ENCODE data around the gene C2orf49. TPM values are rescaled to one million over a fixed set of nuclear protein-coding genes. Genes with fewer than 3 reads are reported as not detected.

C2orf49 gene
- total RNA-seq, 1 experiment from 2014 or later: 24.8 TPM

DNA sequence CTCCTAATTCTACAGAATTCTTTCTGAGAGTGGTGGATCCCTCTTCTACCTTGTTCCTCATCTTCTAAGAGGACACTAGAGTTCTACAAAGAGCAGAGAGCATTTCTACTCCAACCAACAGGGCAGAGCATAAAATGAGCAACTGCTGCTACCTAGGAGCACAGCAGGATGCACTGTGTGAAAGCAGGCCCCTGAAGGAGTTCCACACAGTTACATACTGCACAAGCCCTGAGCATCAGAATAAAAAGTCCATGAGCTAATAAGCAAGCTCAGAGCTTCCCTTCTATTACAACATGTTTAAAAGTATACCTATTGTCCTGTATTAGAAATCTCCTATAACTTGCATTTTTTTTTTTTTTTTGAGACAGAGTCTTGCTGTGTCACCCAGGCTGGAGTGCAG is 53.1 kb downstream of the C2orf49 start:
- TF ChIP-seq EZH2 (IDR thresholded peaks at IDR 0.05; ENCODE audit: borderline replicate concordance, low read depth, low read length, poor library complexity, severe bottlenecking): no peak
- H3K27ac ChIP-seq (ENCODE audit: low read depth, low read length, poor library complexity, severe bottlenecking): no peak overlapping the region
- H3K27me3 ChIP-seq (replicated peaks; ENCODE audit: insufficient read depth, low read depth, low read length, poor library complexity): no peaks in the 10 kb centered on the region
- ChIA-PET POLR2A (ENCODE audit: low non-redundant PET) (no interaction called here), CTCF (interaction anchor here (0.6 kb wide), 1 partner anchor 165 kb away, joined by 3 read pairs; no protein-coding TSS in a partner anchor)
- H3K4me3 ChIP-seq (ENCODE audit: low read depth, low read length, poor library complexity, severe bottlenecking): no peak overlapping the region
- intact Hi-C loops (cut with micrococcal nuclease; ENCODE audit: unreplicated experiment): no loop called here
- H3K36me3 ChIP-seq (ENCODE audit: insufficient read depth, low read length, poor library complexity, severe bottlenecking): no peaks in the 10 kb centered on the region
- no peaks in the 10 kb centered on the region for H3K4me1 ChIP-seq (ENCODE audit: insufficient read depth, low read length, poor library complexity, severe bottlenecking)
- H3K9me3 ChIP-seq (ENCODE audit: low read depth, low read length, poor library complexity, severe bottlenecking): no peaks in the 10 kb centered on the region
- no TSS peak for BruUV-seq (replicated peaks)
- no peak for DNase-seq (ENCODE audit: low spot score)

DNA sequence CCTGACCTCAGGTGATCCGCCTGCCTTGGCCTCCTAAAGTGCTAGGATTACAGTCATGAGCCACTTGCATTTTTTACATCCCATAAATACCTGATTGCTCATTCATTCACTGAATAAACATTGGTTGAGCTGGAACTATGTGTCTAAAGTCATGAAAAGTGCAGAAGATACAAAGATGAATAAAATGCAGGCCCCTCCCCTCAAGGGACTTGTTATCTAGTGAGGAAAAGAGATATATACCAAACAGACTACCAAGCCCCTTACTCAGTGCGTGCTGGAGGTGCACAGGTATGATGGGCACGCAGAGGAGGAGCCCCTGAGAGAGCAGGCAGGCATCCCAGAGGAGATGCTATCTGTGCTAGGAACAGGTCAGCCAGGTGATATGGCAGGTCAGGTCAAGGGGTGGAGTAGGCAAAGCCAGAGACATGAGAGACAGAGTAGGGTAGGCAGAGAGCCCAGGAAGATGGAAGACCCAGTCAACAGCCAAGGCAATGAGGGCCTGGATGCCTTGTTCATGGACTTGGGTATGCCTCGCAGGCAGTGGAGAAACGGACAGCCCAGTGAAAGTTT is 53.8 kb downstream of the C2orf49 start:
- ChIA-PET POLR2A (ENCODE audit: low non-redundant PET) (no interaction called here), CTCF (interaction anchor here (0.6 kb wide), 1 partner anchor 164 kb away, joined by 3 read pairs; no protein-coding TSS in a partner anchor)
- TF ChIP-seq, protein P1, sequence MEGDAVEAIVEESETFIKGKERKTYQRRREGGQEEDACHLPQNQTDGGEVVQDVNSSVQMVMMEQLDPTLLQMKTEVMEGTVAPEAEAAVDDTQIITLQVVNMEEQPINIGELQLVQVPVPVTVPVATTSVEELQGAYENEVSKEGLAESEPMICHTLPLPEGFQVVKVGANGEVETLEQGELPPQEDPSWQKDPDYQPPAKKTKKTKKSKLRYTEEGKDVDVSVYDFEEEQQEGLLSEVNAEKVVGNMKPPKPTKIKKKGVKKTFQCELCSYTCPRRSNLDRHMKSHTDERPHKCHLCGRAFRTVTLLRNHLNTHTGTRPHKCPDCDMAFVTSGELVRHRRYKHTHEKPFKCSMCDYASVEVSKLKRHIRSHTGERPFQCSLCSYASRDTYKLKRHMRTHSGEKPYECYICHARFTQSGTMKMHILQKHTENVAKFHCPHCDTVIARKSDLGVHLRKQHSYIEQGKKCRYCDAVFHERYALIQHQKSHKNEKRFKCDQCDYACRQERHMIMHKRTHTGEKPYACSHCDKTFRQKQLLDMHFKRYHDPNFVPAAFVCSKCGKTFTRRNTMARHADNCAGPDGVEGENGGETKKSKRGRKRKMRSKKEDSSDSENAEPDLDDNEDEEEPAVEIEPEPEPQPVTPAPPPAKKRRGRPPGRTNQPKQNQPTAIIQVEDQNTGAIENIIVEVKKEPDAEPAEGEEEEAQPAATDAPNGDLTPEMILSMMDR (conservative IDR thresholded peaks at IDR 0.05; ENCODE audit: low read depth, low read length): no peak
- TF ChIP-seq EZH2 (IDR thresholded peaks at IDR 0.05; ENCODE audit: borderline replicate concordance, low read depth, low read length, poor library complexity, severe bottlenecking): no peak
- H3K4me3 ChIP-seq (ENCODE audit: low read depth, low read length, poor library complexity, severe bottlenecking): no peak overlapping the region
- DNase-seq (ENCODE audit: low spot score): no peak
- BruUV-seq (replicated peaks): no TSS peak
- H3K36me3 ChIP-seq (ENCODE audit: insufficient read depth, low read length, poor library complexity, severe bottlenecking): no peaks in the 10 kb centered on the region
- no peaks in the 10 kb centered on the region for H3K27me3 ChIP-seq (replicated peaks; ENCODE audit: insufficient read depth, low read depth, low read length, poor library complexity)
- H3K9me3 ChIP-seq (ENCODE audit: low read depth, low read length, poor library complexity, severe bottlenecking): no peaks in the 10 kb centered on the region
- no peaks in the 10 kb centered on the region for H3K4me1 ChIP-seq (ENCODE audit: insufficient read depth, low read length, poor library complexity, severe bottlenecking)
- intact Hi-C loops (cut with micrococcal nuclease; ENCODE audit: unreplicated experiment): no loop called here
- no peak overlapping the region for H3K27ac ChIP-seq (ENCODE audit: low read depth, low read length, poor library complexity, severe bottlenecking)

DNA sequence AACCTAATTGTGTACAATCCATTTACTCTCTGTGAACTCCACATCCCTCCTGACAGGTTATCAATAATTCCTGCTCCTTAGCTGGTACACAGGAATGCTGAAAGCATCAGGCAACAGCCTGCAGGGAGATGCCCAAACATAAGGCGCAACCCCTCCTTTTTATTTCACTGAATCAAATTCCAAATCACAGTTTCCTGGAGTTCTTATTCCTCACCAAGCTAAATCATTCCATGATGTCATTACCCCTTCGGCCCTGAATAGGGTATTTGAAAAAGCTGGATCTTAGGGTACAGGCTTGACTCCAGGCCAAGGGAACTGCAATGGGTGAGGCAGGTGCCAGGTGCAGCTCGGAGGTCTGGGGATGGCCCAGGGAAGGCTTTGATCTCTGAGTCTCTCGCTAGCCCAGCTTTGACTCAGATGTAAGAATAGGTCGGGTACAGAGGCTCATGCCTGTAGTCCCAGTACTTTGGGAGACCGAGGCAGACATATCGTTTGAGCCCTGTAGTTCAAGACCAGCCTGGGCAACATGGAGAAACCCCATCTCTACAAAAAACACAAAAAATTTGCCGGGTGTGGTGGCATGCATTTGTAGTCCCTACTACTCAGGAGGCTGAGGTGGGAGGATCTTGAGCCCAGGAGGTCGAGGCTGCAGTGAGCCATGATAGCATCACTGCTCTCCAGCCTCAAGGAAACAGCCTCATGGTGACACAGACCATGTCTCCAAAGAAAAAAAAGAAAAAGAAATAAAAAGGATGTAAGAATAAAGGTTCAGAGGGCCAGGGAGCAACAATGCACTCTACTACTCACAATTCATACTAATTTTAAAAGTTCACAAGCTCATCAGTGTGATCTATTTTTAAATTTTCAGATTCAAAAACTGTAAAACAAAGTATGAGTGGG is 54.7 kb downstream of the C2orf49 start:
- H3K4me1 ChIP-seq (ENCODE audit: insufficient read depth, low read length, poor library complexity, severe bottlenecking): no peaks in the 10 kb centered on the region
- TF ChIP-seq, protein P1 (conservative IDR thresholded peaks at IDR 0.05; ENCODE audit: low read depth, low read length): no peak
- TF ChIP-seq EZH2 (IDR thresholded peaks at IDR 0.05; ENCODE audit: borderline replicate concordance, low read depth, low read length, poor library complexity, severe bottlenecking): no peak
- BruUV-seq (replicated peaks): no TSS peak
- DNase-seq (ENCODE audit: low spot score): no peak
- H3K27ac ChIP-seq (ENCODE audit: low read depth, low read length, poor library complexity, severe bottlenecking): no peak overlapping the region
- H3K36me3 ChIP-seq (ENCODE audit: insufficient read depth, low read length, poor library complexity, severe bottlenecking): no peaks in the 10 kb centered on the region
- ChIA-PET CTCF (no interaction called here), POLR2A (ENCODE audit: low non-redundant PET) (no interaction called here)
- H3K9me3 ChIP-seq (ENCODE audit: low read depth, low read length, poor library complexity, severe bottlenecking): no peaks in the 10 kb centered on the region
- no peak overlapping the region for H3K4me3 ChIP-seq (ENCODE audit: low read depth, low read length, poor library complexity, severe bottlenecking)
- H3K27me3 ChIP-seq (replicated peaks; ENCODE audit: insufficient read depth, low read depth, low read length, poor library complexity): no peaks in the 10 kb centered on the region
- intact Hi-C loops (cut with micrococcal nuclease; ENCODE audit: unreplicated experiment): no loop called here
